Stimulated activated memory B cell treated with anti-CD40 and anti-IgM and Interleukin-4, amounts not matched to agents 10 μg/mL and 1 μg/mL and 100 μg/mL, for 72 hours (primary cell): Measurements from ENCODE around the gene SRSF9.
A peak's percentile ranks its signal among the peaks of the same experiment; 100 is the strongest.
"Not testable (repeated sequence)": the region's sequence is repeated elsewhere in the genome, so short reads cannot be mapped to it uniquely, and the experiment has no call there.

ENCODE experiments used
- ATAC-seq: fragments of 150-1000 bp; cut with Tn5 transposase; 2 replicates; pipeline ENCODE4 v1.10.0; 2021
- H3K27ac Mint-ChIP-seq: one replicate; pipeline ENCODE4 v1.8.0; 2022; ENCODE audit warnings: mild to moderate bottlenecking, mixed read lengths
- H3K27me3 Mint-ChIP-seq: one replicate; pipeline ENCODE4 v1.8.0; 2022; ENCODE audit warnings: mixed read lengths
- H3K36me3 Mint-ChIP-seq: one replicate; pipeline ENCODE4 v1.8.0; 2022; ENCODE audit warnings: mixed read lengths
- H3K4me1 Mint-ChIP-seq: one replicate; pipeline ENCODE4 v1.8.0; 2022; ENCODE audit warnings: mixed read lengths
- H3K4me3 Mint-ChIP-seq: one replicate; pipeline ENCODE4 v1.8.0; 2022; ENCODE audit warnings: mild to moderate bottlenecking, moderate library complexity, mixed read lengths
- H3K9me3 Mint-ChIP-seq: one replicate; pipeline ENCODE4 v1.8.0; 2022; ENCODE audit warnings: mixed read lengths

SRSF9 gene

GRCh38 chr12:120490325-120490724, 20.8 kb upstream of the SRSF9 start:
- H3K4me3 Mint-ChIP-seq = no peak overlapping the region
- H3K4me1 Mint-ChIP-seq = peaks cover 6% of the 10 kb centered on the region
- peaks cover 22% of the 10 kb centered on the region for H3K36me3 Mint-ChIP-seq
- no peaks in the 10 kb centered on the region for H3K27me3 Mint-ChIP-seq
- H3K9me3 Mint-ChIP-seq = no peaks in the 10 kb centered on the region
- no peak for ATAC-seq
- peak overlapping the region; percentile 42 for H3K27ac Mint-ChIP-seq

- no peaks in the 10 kb centered on the region for H3K4me1 Mint-ChIP-seq
These were observed 19.5 kb upstream of the SRSF9 start for GRCh38 chr12:120489018-120489417.

GRCh38 chr12:120488057-120488640, 18.6 kb upstream of the SRSF9 start:
- Mint-ChIP-seq H3K4me3 (no peak overlapping the region), H3K9me3 (no peaks in the 10 kb centered on the region), H3K27me3 (no peaks in the 10 kb centered on the region), H3K36me3 (peaks cover 28% of the 10 kb centered on the region), H3K4me1 (no peaks in the 10 kb centered on the region), H3K27ac (no peak overlapping the region)
- no peak for ATAC-seq

More at GRCh38 chr12:120489018-120489417, 19.5 kb upstream of the SRSF9 start:
- H3K27ac Mint-ChIP-seq = no peak overlapping the region
- peaks cover 24% of the 10 kb centered on the region for H3K36me3 Mint-ChIP-seq
- ATAC-seq = no peak
- no peak overlapping the region for H3K4me3 Mint-ChIP-seq
- no peaks in the 10 kb centered on the region for H3K9me3 Mint-ChIP-seq
- H3K27me3 Mint-ChIP-seq = no peaks in the 10 kb centered on the region

GRCh38 chr12:120487552-120487951, 18.0 kb upstream of the SRSF9 start:
- not testable (repeated sequence) for H3K27ac Mint-ChIP-seq, H3K4me1 Mint-ChIP-seq

GRCh38 chr12:120485961-120486881, 16.7 kb upstream of the SRSF9 start:
- ATAC-seq = no peak
- H3K36me3 Mint-ChIP-seq = peaks cover 24% of the 10 kb centered on the region
- H3K27me3 Mint-ChIP-seq = no peaks in the 10 kb centered on the region
- no peaks in the 10 kb centered on the region for H3K9me3 Mint-ChIP-seq
- no peaks in the 10 kb centered on the region for H3K4me1 Mint-ChIP-seq
- H3K27ac Mint-ChIP-seq = no peak overlapping the region
- no peak overlapping the region for H3K4me3 Mint-ChIP-seq

More at GRCh38 chr12:120487552-120487951, 18.0 kb upstream of the SRSF9 start:
- not testable (repeated sequence) for H3K4me3 Mint-ChIP-seq, H3K9me3 Mint-ChIP-seq, ATAC-seq, H3K27me3 Mint-ChIP-seq
- peaks cover 28% of the 10 kb centered on the region for H3K36me3 Mint-ChIP-seq

- Mint-ChIP-seq H3K9me3 (no peaks in the 10 kb centered on the region), H3K36me3 (peaks cover 12% of the 10 kb centered on the region), H3K27ac (no peak overlapping the region), H3K4me3 (no peak overlapping the region), H3K4me1 (no peaks in the 10 kb centered on the region), H3K27me3 (no peaks in the 10 kb centered on the region)
- ATAC-seq = no peak
These were observed 14.1 kb upstream of the SRSF9 start for GRCh38 chr12:120483621-120484020.

- Mint-ChIP-seq H3K27me3 (no peaks in the 10 kb centered on the region), H3K4me1 (no peaks in the 10 kb centered on the region), H3K4me3 (no peak overlapping the region), H3K27ac (no peak overlapping the region), H3K9me3 (no peaks in the 10 kb centered on the region), H3K36me3 (peaks cover 6% of the 10 kb centered on the region)
- ATAC-seq = no peak
These were observed 11.6 kb upstream of the SRSF9 start for GRCh38 chr12:120481022-120481767.

- Mint-ChIP-seq H3K9me3 (no peaks in the 10 kb centered on the region), H3K4me3 (no peak overlapping the region), H3K27ac (no peak overlapping the region), H3K27me3 (no peaks in the 10 kb centered on the region), H3K4me1 (no peaks in the 10 kb centered on the region), H3K36me3 (peaks cover 6% of the 10 kb centered on the region)
- no peak for ATAC-seq
These were observed 10.7 kb upstream of the SRSF9 start for GRCh38 chr12:120480211-120480610.

- no peaks in the 10 kb centered on the region for H3K4me1 Mint-ChIP-seq
- H3K9me3 Mint-ChIP-seq = no peaks in the 10 kb centered on the region
- no peaks in the 10 kb centered on the region for H3K27me3 Mint-ChIP-seq
- H3K4me3 Mint-ChIP-seq = no peak overlapping the region
- peaks cover 6% of the 10 kb centered on the region for H3K36me3 Mint-ChIP-seq
- ATAC-seq = no peak
- no peak overlapping the region for H3K27ac Mint-ChIP-seq
These were observed 9.9 kb upstream of the SRSF9 start for GRCh38 chr12:120479458-120479857.

- Mint-ChIP-seq H3K4me1 (peaks cover 1% of the 10 kb centered on the region), H3K27me3 (no peaks in the 10 kb centered on the region), H3K9me3 (no peaks in the 10 kb centered on the region), H3K4me3 (no peak overlapping the region), H3K36me3 (no peaks in the 10 kb centered on the region), H3K27ac (no peak overlapping the region)
- ATAC-seq = no peak
These were observed 6.1 kb upstream of the SRSF9 start for GRCh38 chr12:120475643-120476042.

GRCh38 chr12:120474616-120474960, 5.0 kb upstream of the SRSF9 start:
- Mint-ChIP-seq H3K27me3 (no peaks in the 10 kb centered on the region), H3K4me1 (peaks cover 12% of the 10 kb centered on the region), H3K27ac (no peak overlapping the region), H3K9me3 (no peaks in the 10 kb centered on the region), H3K4me3 (no peak overlapping the region), H3K36me3 (no peaks in the 10 kb centered on the region)
- no peak for ATAC-seq

GRCh38 chr12:120473807-120474615, 4.5 kb upstream of the SRSF9 start:
- no peak overlapping the region for H3K4me3 Mint-ChIP-seq
- no peak for ATAC-seq
- H3K27me3 Mint-ChIP-seq = no peaks in the 10 kb centered on the region
- no peak overlapping the region for H3K27ac Mint-ChIP-seq
- H3K4me1 Mint-ChIP-seq = peaks cover 13% of the 10 kb centered on the region
- H3K9me3 Mint-ChIP-seq = no peaks in the 10 kb centered on the region
- H3K36me3 Mint-ChIP-seq = no peaks in the 10 kb centered on the region

GRCh38 chr12:120472521-120472920, 3.0 kb upstream of the SRSF9 start:
- H3K4me1 Mint-ChIP-seq = peaks cover 24% of the 10 kb centered on the region
- no peaks in the 10 kb centered on the region for H3K36me3 Mint-ChIP-seq
- no peaks in the 10 kb centered on the region for H3K27me3 Mint-ChIP-seq
- no peak for ATAC-seq
- H3K4me3 Mint-ChIP-seq = no peak overlapping the region
- H3K9me3 Mint-ChIP-seq = no peaks in the 10 kb centered on the region
- H3K27ac Mint-ChIP-seq = no peak overlapping the region

- Mint-ChIP-seq H3K36me3 (peaks cover 7% of the 10 kb centered on the region), H3K4me3 (peak overlapping the region; percentile 91), H3K27ac (peak overlapping the region; percentile 90), H3K9me3 (no peaks in the 10 kb centered on the region), H3K27me3 (no peaks in the 10 kb centered on the region), H3K4me1 (peaks cover 47% of the 10 kb centered on the region)
- peak; percentile 27 for ATAC-seq
These were observed 719 bp upstream of the SRSF9 start for GRCh38 chr12:120470150-120470784.
